LoVo (cell line): Measurements from ENCODE around the gene CAMK2G.
"Not testable (repeated sequence)": the region's sequence is repeated elsewhere in the genome, so short reads cannot be mapped to it uniquely, and the experiment has no call there.

ENCODE experiments used
- DNase-seq: peaks from one replicate; pipeline ENCODE4 v3.0.0-alpha.2; 2016; ENCODE audit warnings: low spot score

The CAMK2G gene

DNA sequence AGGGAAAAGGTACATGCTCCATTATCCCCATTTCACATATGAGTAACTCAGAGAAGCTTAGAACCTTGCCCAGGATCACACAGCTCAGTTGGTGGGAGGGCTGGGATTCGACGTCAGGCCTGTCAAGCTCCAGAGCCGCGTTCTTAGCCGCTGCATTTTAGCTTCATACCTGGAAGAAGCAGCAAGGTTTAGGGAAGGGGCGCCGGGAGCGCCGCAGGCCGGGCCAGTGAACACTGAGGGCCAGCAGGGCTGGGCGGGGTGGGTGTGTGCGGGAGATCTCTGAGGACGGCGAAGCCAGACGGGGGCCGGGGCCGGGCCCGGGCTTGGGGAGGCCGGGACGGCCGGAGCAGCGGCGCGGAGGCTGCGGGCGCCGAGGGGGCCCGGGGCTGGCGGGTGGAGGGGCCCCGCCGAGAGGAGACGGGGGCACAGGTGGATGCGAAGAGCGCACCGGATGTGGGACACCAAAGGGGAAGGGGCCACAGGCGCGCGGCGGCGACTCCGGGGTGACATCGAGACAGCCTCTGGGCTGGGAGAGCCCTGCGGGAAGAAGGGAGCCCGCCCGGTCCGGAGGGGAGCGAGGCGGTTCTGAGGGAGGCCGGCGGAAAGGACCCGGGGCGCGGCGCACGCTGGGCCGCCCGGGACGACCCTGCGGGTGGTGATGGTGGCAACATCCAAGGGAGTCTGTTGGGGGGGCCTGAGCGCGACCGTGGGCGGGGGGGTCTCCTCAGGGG lies 63.5 kb downstream of the CAMK2G start:
- DNase-seq = no peak

DNA sequence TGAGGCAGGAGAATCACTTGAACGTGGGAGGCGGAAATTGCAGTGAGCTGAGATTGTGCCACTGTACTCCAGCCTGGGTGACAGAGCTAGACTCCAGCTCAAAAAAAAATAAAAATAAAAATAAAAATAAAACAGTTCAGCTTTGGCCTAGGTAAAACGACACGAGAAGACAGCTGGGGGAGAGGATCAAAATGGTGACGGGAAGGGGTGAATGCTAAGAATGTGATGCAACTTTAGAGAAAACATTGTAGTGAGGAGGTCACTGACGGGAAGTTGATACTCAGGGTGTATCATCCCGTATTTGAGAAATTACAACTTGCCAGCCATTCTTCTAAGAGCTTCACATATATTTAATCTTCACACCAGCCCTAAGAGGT lies 64.0 kb downstream of the CAMK2G start:
- DNase-seq = no peak

DNA sequence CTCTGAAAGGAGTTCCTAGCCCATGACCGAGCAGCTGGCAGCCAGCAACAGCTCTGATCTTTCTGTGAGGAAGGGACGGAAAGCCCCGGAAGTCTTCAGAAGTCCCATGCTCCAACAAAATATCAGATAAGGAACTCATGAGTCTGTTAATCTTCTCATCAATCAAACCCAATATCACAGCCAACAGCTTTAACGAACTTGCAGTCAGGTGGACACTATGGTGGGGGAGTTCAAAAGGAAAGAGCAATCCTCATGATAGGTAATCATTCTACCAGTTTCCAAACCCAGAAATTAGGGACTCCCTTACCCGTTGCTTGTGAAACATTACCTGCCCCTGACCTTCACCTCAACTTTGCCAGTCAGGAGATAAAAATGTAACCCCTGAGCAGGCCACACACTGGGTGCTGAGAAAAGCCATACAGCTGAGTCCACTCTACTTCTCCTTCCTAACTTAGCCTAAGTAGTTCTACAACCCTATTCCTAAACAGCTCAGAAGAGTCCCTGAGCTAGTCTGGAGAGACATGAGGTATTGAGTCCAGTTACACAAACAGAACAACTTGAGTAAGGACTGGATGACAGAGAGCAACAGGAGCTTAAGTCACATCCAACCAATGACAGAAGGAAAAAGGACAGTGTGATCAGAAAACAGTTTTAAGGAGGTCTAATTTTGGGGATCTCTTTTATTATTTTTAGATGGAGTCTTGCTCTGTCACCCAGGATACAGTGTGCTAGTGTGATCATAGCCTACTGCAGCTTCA lies 65.1 kb downstream of the CAMK2G start:
- DNase-seq = no peak

DNA sequence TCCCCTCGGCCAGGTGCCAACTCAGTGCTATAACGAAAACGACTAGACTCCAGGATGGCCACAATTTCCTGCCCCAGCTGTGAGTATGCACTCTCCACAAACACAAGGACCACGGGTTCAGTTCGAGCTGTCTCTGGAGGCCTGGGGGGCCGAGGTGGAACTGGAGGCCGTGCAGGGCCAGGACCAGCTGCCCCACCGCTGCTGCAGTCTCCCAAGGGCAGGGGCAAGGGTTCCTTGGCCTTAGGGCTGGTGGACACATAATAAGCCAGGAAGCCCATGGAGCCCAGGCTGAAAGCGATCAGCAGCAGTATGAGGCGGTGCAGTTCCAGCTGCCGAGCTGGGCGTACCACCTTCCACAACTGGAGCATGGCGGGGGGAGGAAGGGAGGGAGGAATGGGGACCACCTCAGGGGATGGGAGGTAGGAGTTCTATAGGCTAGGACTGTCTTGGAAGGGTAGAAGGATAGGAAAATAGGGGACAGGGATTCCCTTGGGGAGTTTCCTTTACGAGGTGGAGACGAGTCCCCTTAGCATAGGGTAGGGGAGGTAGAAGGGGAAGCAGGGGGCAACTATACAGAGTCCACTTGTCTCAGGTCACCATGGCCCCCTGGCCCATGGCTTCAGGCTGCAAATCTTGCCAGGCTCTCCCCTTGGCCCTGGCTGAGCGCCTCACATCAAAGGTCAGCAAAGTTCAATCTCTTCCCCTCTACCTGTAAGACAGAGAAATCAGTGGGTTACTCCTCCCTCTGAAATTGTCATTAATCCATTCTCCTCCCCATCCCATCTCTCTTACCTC lies 66.1 kb downstream of the CAMK2G start:
- no peak for DNase-seq

DNA sequence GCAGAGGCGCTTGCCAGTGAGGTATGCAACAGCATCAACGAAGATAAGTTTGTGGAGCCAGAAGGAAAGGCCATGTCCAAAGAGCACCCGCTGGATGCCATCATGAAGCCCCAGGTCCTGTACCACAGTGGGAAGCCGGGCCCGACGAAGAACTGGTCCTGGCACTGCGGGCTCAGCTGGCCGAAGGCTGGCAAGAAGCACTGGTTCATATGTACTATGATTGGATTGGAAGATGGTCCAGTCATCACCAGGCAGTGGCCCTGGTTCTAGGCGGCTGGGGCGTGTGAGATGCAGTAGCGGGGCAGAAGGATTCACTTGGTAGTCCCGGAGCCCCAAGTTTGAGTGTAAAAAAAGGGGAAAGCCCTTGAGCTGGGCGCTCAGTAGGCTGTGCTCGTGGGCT lies 66.9 kb downstream of the CAMK2G start:
- no peak for DNase-seq

DNA sequence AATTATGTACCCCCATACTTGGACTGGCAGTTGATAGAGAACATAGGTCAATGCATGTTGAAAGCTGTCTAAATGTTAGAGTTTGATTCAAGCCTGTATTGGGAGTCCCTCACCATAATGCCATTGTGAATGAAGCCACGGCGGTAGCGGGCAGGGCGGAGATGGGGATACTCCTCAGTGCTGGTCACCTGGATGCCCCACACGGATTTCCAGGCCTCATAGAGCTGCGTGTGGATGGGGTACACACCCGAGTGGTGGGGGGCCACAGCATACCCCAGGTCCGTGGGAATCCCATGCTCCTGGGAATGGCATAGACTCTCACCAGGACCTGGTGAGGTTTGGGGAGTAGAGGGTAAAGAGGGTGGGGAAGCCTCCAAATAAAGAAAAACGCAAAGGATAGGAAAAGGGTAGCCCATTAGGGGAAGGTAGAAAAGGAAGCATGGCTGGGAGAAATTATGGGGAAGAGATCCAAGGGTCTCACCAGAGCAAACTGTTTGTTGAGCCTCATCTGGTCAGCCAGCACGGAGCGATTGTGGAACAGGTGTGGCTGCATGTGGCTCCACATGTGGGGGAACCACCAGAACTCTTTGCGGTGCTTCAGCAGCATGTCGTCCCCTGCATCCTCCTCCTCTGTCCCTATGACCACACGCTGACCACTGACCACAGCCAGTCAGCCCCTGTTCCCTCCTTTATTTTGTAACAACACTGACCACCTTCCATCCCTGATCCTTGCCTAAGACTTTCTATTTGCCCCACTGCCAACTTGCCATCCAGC lies 68.0 kb downstream of the CAMK2G start:
- DNase-seq = no peak

DNA sequence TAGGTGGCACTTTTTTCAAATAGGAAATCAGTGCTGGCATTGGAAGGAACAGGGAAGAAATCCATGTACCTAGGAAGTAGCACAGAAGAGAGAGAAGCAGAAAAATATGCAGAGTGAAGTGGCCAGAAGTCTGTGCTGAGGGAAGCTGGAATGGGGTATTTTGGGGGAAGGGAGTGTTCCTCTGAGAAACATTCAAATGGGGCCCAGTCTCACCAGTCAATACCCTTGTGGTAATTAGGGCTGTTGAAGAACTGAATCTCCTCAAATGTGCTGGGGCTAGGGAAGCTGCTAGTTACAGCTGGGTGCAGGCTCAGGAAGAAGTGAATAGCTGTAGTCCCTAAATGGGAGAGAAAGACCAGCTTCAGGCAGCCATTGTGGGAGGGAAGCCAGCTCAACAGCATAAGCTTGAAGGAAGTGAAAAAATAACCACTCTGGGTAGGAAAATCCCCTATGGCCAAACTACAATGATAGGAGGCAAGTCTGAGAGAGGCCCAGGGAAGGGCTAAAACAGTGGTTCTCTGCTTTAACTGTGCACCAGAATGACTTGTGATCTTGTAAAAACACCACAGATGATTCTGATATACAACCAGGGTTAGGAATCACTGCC lies 70.6 kb downstream of the CAMK2G start:
- no peak for DNase-seq

DNA sequence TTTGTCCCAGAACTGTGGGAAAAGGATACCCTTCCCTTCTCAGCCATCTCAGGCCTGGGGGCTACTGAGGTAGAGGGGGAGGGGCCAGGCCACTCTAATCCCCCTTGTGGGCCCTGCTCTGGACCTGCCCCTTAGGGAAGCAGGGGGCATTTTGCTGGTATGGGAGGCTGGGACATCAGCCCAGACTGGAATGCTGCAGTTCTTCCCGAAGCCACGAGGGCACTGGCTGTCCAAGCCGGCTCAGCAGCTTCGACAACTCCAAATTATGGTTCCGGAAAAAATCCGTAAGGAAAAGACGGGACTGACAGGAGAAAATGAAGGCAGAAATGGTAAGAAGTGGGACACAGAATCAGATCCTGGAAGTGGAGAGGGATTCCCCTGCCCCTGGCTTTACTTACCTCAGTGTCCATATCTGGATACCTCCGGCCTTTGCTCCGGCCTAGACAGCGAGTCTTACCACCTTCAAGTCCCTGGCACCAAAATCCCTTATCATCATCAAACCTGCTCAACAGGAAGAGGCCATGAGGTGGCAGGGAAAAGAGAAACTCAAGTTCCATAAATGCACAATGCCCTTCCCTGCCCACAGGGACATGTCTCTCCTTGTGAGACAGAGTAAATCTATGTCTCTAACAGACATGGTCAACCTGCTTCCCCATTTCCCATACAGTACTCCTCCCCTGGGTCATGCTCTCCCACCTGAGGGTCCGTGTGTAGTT lies 71.9 kb downstream of the CAMK2G start:
- no peak for DNase-seq

DNA sequence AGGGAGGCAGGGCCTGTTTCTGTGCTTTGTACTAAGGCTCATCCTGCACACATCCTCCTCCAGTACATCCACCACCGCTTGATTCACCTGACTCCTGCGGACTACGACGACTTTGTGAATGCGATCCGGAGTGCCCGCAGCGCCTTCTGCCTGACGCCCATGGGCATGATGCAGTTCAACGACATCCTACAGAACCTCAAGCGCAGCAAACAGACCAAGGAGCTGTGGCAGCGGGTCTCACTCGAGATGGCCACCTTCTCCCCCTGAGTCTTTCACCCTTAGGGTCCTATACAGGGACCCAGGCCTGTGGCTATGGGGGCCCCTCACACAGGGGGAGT lies 73.1 kb downstream of the CAMK2G start:
- DNase-seq = no peak

DNA sequence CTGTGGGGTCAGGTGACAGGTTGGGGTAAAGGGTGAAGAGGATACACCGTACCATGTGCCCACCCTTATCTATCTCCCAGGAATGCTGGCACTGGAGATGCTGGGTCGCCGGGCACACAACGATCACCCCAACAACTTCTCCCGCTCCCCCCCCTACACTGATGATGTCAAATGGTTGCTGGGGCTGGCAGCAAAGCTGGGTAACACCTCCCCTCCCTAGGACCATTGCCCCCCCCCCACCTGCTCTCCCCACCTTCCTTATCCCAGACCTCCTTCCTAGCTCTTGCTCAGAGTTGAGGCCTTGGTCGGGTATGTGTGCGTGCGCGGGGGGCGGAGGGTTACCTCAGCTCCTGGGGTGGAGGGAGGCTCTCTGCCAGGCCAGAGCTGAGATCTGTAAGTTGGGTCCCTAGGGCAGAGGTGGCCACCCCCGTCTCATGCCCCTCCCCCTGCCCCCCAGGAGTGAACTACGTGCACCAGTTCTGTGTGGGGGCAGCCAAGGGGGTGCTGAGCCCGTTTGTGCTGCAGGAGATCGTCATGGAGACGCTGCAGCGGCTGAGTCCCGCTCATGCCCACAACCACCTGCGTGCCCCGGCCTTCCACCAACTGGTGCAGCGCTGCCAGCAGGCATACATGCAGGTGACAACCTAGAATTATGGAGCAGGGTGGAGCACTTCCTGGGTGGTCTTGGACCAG lies 73.6 kb downstream of the CAMK2G start:
- no peak for DNase-seq

DNA sequence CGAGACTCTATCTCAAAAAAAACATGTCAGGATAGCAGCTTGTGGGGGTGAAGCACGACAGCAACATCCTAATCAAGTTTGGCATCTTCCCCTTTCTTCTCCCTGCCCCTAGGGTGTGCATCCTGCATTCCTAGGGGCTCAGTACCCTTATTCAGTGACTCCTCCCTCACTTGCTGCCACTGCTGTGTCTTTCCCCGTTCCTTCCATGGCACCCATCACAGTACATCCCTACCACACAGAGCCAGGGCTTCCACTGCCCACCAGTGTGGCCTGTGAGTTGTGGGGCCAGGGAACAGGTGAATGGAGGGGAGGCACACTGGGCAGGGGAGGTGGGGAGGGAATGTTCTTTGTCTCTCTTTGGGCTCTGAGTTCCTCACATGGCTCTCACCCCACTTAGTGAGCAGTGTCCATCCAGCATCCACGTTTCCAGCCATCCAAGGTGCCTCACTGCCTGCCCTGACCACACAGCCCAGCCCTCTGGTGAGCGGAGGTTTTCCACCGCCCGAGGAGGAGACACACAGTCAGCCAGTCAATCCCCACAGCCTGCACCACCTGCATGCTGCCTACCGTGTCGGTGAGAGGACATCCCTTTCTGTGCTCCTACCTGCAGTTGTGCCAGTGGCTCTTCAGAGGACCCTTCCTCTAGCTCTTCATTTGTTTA lies 74.3 kb downstream of the CAMK2G start:
- no peak for DNase-seq

DNA sequence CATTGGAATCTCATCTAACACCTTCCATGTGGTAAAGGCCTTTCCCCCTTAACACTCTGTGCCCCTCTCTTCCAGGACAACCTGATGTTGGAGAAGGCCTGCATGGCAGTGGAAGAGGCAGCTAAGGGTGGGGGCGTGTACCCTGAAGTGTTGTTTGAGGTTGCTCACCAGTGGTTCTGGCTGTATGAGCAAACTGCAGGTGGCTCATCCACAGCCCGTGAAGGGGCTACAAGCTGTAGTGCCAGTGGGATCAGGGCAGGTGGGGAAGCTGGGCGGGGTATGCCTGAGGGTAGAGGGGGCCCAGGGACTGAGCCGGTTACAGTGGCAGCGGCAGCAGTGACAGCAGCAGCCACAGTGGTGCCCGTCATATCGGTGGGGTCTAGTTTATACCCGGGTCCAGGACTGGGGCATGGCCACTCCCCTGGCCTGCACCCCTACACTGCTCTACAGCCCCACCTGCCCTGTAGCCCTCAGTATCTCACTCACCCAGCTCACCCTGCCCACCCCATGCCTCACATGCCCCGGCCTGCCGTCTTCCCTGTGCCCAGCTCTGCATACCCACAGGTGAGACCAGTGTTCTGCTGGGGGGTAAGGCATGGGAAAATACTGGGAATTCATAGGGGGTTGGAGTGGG lies 75.3 kb downstream of the CAMK2G start:
- DNase-seq = no peak

DNA sequence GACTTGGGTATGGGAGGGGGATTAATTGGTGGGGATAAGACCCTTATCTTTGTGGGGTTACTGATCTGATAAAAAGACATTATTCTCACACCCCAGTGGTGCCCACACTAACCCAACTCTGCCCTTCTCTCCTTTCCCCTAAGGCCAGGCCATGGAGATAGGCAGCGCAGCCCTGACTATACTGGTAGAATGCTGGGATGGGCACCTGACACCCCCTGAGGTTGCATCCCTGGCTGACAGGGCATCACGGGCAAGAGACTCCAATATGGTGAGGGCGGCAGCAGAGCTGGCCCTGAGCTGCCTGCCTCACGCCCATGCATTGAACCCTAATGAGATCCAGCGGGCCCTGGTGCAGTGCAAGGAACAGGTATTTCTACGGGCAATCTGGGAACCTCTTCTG lies 76.3 kb downstream of the CAMK2G start:
- no peak for DNase-seq

DNA sequence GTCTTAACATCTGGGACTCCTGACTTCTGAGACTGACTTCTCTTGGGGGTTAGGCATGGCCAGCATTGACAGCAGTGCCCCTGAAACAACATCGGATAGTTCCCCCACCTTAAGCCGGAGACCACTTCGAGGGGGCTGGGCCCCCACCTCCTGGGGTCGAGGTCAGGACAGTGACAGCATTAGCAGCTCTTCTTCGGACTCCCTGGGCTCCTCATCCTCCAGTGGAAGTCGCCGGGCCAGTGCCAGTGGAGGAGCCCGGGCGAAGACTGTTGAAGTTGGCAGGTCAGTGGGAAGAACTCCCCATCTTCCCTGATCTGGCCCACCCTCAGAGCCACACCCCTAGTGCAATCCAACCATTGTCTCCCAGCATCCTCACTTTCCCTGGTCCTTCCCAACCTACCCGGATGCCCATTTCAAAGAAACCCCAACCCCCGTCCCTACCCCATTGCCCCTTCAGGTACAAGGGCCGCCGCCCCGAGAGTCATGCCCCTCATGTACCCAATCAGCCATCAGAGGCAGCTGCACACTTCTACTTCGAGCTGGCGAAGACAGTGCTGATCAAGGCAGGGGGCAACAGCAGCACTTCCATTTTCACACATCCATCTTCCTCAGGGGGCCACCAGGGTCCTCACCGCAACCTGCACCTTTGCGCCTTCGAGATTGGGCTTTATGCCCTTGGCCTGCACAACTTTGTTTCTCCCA lies 76.9 kb downstream of the CAMK2G start:
- DNase-seq = no peak

DNA sequence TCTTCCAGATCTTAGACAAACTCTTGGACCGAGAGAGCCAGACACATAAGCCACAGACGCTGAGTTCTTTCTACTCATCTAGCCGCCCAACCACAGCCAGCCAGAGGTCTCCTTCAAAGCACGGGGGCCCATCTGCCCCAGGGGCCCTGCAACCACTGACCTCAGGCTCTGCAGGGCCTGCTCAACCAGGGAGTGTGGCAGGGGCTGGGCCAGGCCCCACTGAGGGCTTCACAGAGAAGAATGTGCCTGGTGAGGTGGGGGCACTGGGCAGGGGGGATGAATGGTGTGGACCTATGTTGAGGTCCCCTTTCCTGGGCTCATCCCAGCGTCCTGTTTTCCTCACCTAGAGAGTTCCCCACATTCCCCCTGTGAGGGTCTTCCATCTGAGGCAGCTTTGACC lies 77.6 kb downstream of the CAMK2G start:
- DNase-seq = no peak

DNA sequence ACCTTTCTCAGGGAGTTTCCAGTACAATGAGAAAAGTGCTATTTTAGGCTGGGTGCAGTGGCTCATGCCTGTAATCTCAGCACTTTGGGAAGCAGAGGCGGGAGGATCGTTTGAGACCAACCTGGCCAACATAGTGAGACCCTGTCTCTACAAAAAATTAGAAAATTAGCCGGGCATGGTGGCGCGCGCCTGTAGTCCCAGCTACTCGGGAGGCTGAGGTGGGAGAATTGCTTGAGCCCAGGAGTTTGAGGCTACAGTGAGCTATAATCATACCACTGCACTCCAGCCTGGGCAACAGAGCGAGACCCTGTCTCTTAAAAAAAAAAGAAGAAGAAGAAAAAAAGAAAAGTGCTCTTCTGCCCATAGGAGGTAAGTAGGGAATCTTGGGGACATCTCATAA lies 78.3 kb downstream of the CAMK2G start:
- not testable (repeated sequence) for DNase-seq

DNA sequence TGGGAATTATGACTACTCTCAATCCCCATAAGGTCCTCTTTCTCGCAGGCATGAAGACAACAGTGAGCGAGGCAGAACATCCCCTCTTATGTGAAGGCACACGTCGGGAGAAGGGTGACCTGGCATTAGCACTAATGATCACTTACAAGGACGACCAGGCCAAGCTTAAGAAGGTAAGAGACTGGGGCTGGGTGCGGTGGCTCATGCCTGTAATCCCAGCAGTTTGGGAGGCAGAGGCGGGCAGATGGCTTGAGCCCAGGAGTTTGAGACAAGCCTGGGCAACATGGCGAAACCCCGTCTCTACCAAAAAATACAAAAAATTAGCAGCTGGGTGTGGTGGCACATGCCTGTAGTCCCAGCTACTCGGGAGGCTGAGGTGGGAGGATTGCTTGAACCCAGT lies 78.9 kb downstream of the CAMK2G start:
- not testable (repeated sequence) for DNase-seq

DNA sequence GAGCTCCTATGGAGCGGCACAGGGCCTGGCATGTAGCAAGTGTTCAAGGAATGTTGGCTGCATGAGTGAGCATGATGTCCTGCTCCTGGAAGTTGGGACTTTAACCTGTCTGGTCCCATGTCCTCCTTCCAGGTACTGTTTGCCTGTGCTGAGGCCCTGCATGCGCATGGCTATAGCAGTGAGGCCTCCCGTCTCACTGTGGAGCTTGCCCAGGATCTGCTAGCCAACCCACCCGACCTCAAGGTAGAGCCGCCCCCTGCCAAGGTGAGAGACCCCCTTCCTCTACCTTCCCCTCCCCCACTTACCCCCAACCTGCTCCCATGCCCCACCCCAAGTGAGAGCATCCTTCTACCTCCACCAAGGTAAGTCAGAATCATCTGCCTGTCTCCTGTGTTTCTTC lies 80.9 kb downstream of the CAMK2G start:
- DNase-seq = no peak

DNA sequence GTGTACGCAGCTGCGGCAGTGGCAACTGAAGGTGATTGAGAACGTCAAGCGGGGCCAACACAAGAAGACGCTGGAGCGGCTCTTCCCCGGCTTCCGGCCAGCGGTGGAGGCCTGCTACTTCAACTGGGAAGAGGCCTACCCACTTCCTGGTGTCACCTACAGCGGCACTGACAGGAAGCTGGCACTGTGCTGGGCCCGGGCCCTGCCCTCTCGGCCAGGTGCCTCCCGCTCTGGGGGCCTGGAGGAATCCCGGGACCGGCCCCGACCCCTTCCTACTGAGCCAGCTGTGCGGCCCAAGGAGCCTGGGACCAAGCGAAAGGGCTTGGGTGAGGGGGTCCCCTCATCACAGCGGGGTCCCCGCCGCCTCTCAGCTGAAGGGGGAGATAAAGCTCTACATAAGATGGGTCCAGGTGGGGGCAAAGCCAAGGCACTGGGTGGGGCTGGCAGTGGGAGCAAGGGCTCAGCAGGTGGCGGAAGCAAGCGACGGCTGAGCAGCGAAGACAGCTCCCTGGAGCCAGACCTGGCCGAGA lies 82.4 kb downstream of the CAMK2G start:
- DNase-seq = no peak
